IMR-90 (cell line): ENCODE results near the gene ST6GALNAC2.

Source experiments
- CEBPB ChIP-seq: IDR thresholded peaks from 2 replicates; pipeline ENCODE4 v1.6.1; 2012; ENCODE audit warnings: low read depth, low read length, improper control_type of control experiment
- CTCF ChIP-seq: conservative IDR thresholded peaks from 2 replicates; pipeline ENCODE4 v1.5.1; 2012; ENCODE audit warnings: mild to moderate bottlenecking, low read depth, low read length, improper control_type of control experiment
- ELK1 ChIP-seq: fragments of 150-350 bp; IDR thresholded peaks from 2 replicates; pipeline ENCODE4 v1.6.1; 2016; ENCODE audit warnings: low read depth, mild to moderate bottlenecking, low read length, moderate library complexity, borderline replicate concordance
- FOS ChIP-seq: fragments of 150-350 bp; IDR thresholded peaks from 2 replicates; pipeline ENCODE4 v1.6.1; 2016; ENCODE audit warnings: low read depth, low read length
- POLR2A ChIP-seq: IDR thresholded peaks from 2 replicates; pipeline ENCODE4 v1.6.1; 2012; ENCODE audit warnings: mild to moderate bottlenecking, low read depth, low read length
- RAD21 ChIP-seq: IDR thresholded peaks from 2 replicates; pipeline ENCODE4 v1.6.1; 2012; ENCODE audit warnings: low read length, improper control_type of control experiment
- SMC3 ChIP-seq: fragments of 150-350 bp; IDR thresholded peaks from 2 replicates; pipeline ENCODE4 v1.6.1; 2016; ENCODE audit warnings: low read depth, mild to moderate bottlenecking, antibody characterized with exemption, low read length, moderate library complexity

DNA sequence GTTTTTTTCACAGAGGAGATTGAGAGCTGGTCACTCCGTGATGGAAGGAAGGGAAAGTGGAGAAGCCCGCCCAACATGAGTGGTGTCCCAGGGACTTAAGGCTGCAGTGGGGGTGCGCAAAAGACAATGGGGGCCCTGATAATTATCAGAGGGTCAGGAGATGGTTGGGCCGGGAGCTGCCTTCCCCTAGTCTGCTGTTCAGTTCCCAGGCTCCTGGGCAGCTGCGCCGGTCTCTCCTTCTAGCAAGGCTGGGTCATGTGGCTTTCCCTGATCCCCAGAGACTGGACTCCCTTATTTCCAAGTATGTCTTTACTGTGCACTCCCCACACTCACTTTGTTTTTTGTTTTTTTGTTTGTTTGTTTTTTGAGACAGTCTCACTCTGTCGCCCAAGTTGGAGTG, 64.4 kb downstream of the ST6GALNAC2 start:
- TF ChIP-seq CTCF: no peak
- TF ChIP-seq CEBPB: no peak
- TF ChIP-seq POLR2A: no peak
- TF ChIP-seq ELK1: no peak
- TF ChIP-seq RAD21: no peak
- no peak for TF ChIP-seq FOS
- TF ChIP-seq SMC3: no peak
